KG1 (cell line): ENCODE measurements around the gene GFER.
"Not testable (repeated sequence)": the region's sequence is repeated elsewhere in the genome, so short reads cannot be mapped to it uniquely, and the experiment has no call there.

Experiments used
- DNase-seq: peaks from one replicate; lab custom pipeline; 2025; lab: John Stamatoyannopoulos, UW

GFER gene

DNA sequence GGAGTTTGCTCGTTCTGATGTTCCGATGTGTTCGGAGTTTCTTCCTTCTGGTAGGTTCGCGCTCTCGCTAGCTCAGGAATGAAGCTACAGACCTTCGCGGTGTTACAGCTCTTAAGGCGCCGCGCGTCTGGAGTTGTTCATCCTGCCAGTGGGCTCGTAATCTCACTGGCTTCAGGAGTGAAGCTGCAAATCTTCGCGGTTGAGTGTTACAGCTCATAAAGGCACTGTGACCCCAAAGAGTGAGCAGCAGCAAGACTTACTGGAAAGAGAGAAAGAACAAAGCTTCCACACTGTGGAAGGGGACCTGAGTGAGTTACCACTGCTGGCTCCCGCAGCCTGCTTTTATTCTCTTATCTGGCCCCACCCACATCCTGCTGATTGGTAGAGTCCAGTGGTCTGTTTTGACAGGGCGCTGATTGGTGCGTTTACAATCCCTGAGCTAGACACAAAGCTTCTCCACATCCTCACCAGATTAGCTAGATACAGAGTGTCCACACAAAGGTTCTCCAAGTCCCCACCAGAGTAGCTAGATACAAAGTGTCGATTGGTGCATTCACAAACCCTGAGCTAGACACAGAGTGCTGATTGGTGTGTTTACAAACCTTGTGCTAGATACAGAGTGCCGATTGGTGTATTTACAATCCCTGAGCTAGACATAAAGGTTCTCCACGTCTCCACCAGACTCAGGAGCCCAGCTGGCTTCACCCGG lies 26.4 kb upstream of the GFER start:
- DNase-seq: not testable (repeated sequence)

DNA sequence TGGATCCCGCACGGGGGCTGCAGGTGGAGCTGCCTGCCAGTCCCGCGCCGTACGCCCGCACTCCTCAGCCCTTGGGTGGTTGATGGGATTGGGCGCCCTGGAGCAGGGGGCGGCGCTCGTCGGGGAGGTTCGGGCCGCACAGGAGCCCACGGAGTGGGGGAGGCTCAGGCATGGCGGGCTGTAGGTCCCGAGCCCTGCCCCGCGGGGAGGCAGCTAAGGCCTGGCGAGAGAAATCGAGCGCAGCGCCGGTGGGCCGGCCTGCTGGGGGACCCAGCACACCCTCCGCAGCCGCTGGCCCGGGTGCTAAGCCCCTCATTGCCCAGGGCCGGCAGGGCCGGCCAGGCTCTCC lies 25.9 kb upstream of the GFER start:
- not testable (repeated sequence) for DNase-seq

DNA sequence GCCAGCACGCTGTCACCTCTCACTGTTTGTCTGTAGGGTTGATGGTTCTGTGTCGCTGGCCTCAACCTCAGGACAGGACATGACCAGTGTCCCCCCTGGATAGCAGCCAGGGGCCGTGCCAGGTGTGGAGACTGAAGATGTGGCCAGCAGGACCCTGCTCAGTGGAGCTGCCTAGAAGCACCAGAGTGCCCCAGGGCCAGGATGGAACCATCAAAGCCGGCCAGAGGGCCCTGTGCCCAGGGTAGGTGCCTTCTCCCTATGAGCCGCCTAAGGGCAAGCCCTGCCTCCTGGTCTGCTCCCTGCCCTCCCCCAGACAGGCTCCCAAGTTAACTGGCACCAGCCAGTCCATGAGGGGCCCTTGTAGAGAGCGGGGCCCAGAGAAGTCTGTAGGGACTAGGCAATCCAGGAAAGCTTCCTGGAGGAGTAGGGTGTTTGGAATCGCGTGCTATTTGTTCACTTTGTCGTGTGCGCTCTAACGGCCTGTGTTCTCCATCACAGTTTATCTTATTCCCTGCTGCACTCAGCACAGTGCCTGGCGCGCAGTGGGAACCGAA lies 25.2 kb upstream of the GFER start:
- DNase-seq: no peak

DNA sequence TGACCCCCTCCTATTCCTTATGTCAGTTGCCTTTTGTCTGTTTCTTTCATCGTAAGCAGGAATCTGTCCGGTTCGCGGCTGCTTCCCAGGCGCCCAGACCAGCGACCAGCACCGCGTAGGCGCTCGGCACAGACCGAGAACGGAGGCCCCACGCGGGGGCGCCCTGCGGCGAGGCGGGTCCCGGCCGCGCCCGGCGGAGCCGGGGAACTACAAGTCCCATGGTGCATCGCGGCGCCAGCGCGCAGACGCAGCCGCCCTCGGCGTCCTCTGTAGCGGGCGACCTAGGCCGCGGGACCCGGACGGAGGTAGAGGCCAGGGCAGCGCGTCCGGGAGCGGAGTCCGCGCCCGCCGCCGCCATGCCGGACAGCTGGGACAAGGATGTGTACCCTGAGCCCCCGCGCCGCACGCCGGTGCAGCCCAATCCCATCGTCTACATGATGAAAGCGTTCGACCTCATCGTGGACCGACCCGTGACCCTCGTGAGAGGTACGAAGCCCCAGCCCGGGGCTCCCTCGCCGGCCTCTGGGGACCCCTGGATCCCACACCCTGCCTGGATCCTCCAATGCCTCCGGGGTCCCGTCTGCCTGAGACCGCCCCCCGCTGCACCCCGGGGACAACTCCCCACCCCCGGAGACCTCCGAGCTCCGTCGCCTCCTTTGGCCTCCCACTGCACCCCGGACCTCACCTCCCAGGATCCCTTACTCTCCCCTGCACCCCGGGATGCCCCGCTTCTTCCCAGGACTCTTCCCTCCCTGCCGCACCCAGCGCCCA lies 24.5 kb upstream of the GFER start, which contains the start of gene NDUFB10:
TSS of gene NDUFB10 (plus strand) at position 270 of the 771 bp plus-strand sequence. CDS start at position 357, 87 bp downstream.
- peak; percentile 76 for DNase-seq

DNA sequence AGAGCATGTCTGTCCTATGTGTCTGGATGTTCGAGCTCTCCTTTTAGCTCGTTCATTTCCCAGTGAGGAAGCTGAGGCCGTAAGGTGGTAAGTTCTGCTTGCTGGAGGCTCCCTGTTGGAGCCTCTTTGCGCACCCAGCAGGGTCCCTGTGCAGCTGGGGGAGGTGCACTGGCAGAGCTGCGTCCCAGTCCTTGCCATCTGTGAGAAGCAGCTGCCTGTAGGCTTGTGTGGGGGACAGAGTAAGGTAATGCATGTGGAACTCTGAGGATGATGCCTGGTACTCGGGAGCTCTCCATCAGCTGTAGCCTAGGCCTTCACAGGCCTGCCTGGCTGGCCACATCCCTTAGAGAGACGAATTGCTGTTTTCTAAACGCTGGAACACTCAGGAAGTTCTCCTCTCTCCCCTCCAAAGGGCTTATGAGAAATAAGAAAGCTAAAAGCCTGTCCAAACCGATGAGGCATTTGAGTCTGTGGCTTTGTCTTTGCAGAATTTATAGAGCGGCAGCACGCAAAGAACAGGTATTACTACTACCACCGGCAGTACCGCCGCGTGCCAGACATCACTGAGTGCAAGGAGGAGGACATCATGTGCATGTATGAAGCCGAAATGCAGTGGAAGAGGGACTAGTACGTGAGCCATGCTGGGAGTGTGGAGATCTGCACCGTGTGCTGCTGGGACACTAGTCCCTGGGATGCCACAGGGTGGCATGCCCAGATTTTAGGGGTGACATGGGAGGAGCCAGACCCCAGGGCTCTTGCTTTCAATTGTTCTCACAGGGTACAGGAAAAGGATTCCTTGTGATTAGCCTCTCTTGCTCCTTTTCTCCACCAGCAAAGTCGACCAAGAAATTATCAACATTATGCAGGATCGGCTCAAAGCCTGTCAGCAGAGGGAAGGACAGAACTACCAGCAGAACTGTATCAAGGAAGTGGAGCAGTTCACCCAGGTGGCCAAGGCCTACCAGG lies 23.0 kb upstream of the GFER start:
- DNase-seq: no peak

DNA sequence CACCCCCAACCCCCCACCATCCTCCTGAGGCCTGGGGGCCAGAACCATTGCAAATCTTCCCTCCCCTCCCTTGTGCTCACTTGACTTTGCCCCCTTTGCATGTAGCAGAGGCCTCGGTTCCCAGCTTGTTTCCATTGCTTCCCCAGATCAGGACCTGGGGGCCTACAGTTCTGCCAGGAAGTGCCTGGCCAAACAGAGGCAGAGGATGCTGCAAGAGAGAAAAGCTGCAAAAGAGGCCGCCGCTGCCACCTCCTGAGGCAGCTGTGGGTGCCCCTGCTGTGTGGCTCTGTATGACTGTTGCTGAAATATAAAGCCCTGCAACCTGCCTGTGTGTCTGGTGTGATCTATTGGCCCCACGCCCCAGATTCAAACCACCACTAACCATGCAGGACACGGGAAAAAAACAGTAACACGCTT lies 22.3 kb upstream of the GFER start:
- DNase-seq: no peak

DNA sequence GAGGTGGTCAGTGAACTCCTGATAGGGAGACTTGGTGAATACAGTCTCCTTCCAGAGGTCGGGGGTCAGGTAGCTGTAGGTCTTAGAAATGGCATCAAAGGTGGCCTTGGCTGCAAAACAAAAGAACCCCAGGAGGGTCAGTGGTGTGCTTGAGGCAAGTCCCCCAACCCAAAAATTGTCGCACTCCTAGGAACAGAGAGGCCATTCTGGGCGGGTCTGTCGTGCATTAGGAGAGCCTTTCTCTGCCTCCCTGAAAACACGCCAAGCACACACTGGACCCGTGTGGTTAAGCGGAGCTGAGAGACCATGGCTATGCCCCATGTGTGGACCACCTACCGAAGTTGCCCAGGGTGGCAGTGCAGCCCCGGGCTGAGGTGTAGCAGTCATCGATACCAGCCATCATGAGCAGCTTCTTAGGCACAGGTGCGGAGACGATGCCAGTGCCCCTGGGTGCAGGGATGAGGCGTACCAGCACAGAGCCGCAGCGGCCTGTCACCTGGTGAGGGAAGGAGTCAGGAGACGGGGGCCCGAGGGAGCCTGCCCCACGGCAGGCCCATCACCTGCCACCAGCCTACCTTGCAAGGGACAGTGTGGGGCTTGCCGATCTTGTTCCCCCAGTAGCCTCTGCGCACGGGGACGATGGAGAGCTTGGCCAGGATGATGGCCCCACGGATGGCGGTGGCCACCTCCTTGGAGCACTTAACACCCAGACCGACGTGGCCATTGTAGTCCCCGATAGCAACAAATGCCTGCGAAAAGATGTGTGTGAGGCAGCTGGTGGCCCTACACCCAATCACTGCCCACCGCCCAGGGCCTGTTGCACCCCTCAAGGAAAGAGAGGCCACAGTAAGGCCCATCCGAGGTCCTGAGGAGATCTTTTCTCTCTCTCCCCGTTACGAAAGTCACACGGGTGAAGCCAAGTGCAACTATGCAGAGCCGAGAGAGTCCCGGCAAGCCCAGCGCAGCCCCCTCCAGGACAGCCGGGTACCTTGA lies 21.5 kb upstream of the GFER start:
- DNase-seq: not testable (repeated sequence)

DNA sequence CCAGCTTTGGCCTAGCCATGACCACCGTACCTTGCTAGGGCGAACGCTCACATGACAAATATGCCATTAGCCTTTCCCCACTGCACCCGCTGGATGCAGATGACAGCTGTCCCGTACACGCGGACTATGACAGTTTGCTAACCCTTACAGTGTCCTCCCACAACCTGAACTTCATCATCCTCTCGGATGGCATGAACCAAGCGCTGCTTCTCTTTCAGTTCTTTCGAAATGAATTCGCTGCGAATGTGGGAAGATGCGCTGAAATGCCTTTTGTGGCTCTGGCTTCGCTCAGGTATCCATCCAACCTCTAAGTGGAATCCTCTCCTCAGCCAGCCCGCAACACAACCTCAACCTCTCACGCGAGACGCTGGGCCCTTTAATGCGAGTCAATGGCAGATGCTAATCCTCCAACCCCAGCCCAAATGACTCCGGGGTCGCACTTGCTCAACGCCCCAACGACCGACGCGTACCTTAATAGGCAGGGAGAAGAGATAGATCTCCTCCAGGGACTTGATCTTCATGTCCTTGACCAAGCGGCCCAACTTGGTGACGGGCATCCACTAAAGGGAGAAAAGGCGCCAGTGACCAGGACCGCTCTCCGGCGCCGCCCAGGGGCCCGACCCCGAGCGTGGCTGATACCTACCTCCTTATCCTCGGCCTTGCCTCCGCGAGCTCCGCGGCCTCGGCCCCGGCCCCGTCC lies 20.0 kb upstream of the GFER start:
- no peak for DNase-seq

DNA sequence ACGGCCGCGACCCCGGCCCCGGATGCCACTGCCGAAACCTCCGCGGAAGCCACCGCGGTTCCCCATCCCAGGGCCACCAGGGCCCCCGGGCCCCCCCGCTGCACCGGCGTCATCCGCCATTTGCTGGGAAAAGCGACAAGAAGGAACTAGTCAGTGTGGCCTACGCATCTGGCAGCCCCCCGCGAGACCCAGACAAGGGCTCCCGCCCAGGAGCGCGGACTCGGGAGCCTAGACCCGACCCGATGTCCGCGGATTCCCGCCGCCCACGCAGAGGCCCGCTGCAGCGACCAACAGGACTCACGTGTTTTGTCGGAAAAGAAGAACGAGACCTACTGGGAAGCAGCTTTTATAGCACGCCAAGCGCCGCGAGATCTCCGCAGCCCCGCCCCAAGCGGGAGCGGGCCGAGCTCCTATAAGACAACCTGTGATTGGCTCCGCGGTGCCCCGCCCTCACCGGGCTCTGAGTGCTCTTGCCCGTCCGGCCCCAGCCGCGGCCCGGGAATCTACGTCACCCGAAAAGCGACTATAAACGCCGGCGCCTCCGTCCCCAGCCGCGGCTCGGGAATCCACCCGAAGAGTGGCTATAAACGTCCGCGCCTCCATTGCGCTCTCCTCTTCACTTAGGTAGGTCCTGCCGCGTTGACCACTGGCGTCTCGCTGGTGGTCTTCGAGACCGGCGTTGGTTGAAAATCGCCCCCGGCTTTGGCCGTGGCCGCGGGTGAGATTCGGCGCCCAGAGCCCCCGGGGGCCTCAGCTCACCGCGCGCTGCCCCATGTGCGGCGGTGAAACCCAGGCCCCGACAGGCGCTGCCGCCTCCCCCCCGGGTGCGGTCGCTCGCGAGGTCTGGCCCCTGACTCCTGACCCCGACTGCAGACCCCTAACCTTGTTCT lies 19.2 kb upstream of the GFER start, which contains the start of gene RPS2:
TSS of gene RPS2 (minus strand) at position 321 of the 890 bp plus-strand sequence. CDS start at position 120, 201 bp downstream.
- peak; percentile 99 for DNase-seq

DNA sequence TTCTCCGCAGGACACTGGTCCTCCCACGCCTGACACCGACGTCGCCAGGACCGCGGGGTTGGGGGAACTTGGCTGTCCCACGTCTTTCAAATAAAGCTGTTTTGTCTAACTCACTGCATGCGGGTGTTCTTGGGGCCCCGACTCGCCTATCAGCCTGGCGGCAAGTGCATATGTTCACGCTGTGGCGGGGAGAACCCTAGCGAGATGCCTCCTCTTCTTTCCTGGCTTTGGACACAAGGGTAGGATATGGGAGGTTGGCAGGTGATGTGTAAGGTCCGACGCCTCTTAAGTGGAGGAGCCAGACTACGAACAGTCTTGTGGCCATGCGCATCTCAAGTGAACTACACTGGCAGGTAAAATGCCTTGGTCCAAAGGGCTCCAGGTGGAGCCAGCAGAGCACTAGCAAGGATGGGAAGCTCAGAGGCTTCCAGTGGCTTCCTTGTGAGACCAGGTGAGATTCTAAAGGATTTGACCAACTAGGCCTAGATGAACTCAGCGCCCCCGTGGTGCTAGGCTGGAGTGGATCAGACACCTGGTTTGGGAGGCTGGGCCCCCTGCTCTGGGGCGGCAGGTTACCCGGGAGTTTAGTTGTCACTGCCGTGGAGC lies 18.5 kb upstream of the GFER start:
- no peak for DNase-seq

DNA sequence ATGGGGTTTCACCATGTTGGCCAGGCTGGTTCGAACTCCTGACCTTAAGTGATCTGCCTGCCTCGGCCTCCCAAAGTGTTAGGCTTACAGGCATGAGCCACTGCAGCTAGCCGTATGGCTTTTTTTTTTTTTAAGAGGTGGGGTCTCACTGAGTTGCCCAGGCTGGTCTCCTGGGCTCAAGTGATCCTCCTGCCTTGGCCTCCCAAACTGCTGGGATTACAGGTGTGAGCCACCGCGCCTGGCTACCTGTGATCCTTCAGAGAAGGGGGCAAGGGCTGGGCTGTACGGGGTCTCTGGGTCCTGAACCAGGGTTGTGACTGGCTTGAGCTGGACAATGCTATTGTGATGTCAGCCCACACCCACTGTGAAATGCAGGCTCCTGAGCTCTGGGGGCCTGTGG lies 17.5 kb upstream of the GFER start, which contains the start of gene RNF151:
TSS of gene RNF151 (plus strand) at position 397 of the 400 bp plus-strand sequence. CDS start 26 bp downstream, outside the sequence.
- no peak for DNase-seq

DNA sequence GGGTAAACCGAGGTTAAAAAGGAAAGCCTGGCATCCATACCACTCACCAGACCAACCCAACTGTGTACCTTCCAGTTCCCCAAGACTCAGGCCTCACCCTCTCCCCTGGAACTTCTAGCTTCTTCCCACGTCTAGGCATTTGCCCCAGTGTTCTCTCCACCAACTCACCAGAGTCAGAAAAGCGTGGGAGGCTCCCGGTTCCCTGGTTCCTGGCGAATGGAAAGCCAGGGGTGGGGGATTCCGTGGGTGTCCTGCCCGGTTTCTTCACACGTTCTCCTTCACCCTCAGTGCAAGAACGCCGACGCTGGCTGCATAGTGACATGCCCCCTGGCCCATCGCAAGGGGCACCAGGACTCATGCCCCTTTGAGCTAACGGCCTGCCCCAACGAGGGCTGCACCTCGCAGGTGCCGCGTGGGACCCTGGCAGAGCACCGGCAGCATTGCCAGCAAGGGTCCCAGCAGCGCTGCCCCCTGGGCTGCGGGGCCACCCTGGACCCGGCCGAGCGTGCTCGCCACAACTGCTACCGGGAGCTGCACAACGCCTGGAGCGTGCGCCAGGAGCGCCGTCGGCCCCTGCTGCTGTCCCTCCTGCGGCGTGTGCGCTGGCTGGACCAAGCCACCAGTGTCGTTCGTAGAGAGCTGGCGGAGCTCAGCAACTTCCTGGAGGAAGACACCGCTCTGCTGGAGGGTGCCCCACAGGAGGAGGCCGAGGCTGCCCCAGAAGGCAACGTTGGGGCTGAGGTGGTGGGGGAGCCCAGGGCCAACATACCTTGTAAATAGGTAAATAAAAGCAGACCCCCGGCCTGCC lies 15.6 kb upstream of the GFER start:
- DNase-seq: no peak

DNA sequence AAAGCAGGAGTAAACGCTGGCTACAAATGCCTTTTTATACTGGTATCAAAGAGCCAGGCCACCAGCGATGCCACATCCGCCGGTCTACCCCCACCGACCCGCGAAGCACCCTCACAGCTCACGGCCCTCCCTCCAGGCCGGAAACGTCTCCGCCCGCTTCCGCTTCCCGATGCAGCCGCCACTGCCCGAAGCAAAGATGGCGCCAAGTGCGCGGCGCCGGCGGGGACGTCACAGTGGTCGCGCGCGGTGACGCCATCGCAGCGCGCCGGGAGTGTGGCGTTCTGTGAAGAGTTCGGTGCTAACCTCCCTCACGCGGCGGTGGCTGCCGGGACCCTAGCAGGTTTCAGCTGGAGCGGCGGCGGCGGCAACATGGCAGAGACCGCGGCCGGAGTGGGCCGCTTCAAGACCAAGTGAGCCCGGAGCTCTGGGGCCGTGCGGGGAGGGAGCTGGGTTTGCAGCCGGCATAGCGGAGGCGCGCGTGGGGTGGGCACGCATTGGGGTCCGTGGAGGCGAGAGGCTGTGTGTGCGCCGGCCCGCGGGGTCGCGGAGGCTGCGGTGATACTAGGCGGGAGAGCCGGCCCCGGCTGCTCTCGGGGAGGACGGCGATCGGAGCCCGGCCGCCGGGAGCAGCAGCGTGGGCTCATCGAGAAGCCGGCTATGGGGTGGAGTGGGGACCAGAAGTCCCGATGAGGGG lies 12.1 kb upstream of the GFER start, which contains the start of gene TBL3:
TSS of gene TBL3 (plus strand) at position 258 of the 694 bp plus-strand sequence. CDS start at position 370, 112 bp downstream.
- peak; percentile 86 for DNase-seq

DNA sequence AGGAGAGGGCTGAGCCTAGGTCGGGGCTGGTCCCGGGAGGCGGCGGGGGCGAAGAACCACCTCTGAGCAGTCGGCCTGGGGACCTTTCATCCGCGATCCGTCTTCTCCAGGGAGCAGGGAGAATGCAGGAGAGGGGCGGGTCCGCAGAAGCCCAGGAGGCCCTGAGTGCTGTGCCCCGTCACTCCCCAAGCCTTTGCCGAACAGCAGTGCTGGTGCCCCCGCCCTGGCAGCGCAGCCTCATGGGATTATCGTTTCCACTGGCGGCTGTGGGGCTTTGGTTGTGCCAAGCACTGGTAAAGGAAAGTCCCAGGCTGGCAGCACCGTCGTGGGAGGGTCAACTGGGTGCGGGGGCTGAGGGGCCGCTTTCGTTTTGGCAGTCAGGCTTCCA lies 11.5 kb upstream of the GFER start:
- no peak for DNase-seq

DNA sequence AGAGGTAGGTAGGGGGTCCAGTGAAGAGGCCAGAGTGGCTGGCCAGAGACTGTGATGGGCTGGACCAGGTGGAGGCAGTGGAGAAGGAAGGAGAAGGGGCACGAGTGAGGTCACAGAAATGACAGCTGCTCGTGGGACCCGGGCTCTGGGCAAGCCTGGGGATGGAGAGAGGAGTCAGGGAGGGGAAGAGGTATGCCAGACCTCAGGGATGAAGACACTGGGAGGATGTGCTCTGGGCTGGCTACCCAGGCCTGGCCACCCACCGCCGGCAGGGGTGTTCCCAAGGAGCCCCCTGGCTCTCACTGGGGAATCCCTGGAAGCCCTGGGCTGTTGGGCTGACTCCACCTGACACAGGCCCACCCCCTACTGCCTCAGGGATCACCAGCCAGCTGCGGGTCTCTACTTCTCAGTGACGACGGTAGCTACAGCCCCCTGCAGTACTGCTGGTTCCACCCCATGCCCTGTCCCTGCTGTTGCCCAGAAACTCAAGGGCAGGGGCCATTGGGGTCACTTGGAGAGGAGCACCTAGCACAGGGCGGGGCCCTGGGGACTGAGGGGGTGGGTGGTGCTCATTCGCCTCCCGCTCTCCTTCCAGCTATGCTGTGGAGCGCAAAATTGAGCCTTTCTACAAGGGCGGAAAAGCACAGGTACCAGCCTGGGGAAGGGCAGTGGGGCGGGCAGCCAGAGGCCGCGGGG lies 10.4 kb upstream of the GFER start:
- no peak for DNase-seq
